Activated effector memory CD4-positive, alpha-beta T cell treated with Interleukin-2 at 50 U/mL for 16 hours (primary cell): ENCODE results near the gene BLOC1S3.
A peak's percentile ranks its signal among the peaks of the same experiment; 100 is the strongest.

Experiments
- DNase-seq: peaks from one replicate; pipeline ENCODE4 v3.0.0-alpha.2; 2020

Gene BLOC1S3

GRCh38 chr19:45162608-45163143, 15.9 kb upstream of the BLOC1S3 start:
- no peak for DNase-seq

- DNase-seq: no peak
Measured at GRCh38 chr19:45163156-45163555, 15.4 kb upstream of the BLOC1S3 start.

- DNase-seq: no peak
Measured at GRCh38 chr19:45163751-45164460, 14.7 kb upstream of the BLOC1S3 start.

- peak; percentile 42 for DNase-seq
Measured at GRCh38 chr19:45164577-45165335, 13.8 kb upstream of the BLOC1S3 start.

GRCh38 chr19:45166723-45167252, 11.8 kb upstream of the BLOC1S3 start:
- no peak for DNase-seq

- no peak for DNase-seq
Measured at GRCh38 chr19:45168767-45169351, 9.7 kb upstream of the BLOC1S3 start.

- no peak for DNase-seq
Measured at GRCh38 chr19:45169602-45170001, 9.0 kb upstream of the BLOC1S3 start.

GRCh38 chr19:45170146-45171106, 8.2 kb upstream of the BLOC1S3 start:
- DNase-seq: no peak

- DNase-seq: peak; percentile 42
Measured at GRCh38 chr19:45171211-45171623, 7.4 kb upstream of the BLOC1S3 start.

GRCh38 chr19:45172173-45172572, 6.4 kb upstream of the BLOC1S3 start:
- DNase-seq: peak; percentile 35

- DNase-seq: no peak
Measured at GRCh38 chr19:45172611-45173208, 5.9 kb upstream of the BLOC1S3 start.

GRCh38 chr19:45173816-45174215, 4.8 kb upstream of the BLOC1S3 start:
- no peak for DNase-seq

- no peak for DNase-seq
Measured at GRCh38 chr19:45175515-45176345, 2.9 kb upstream of the BLOC1S3 start.

- DNase-seq: no peak
Measured at GRCh38 chr19:45177817-45178261, 745 bp upstream of the BLOC1S3 start, which contains the start of gene TRAPPC6A. TRAPPC6A (minus strand) TSS chr19:45178237; CDS start chr19:45178218, 19 bp downstream.

- DNase-seq: peak; percentile 28
Measured at GRCh38 chr19:45179072-45179891, 698 bp downstream of the BLOC1S3 start.

- DNase-seq: no peak
Measured at GRCh38 chr19:45179892-45180370, 1.3 kb downstream of the BLOC1S3 start.

GRCh38 chr19:45180936-45181335, 2.4 kb downstream of the BLOC1S3 start:
- no peak for DNase-seq

- DNase-seq: no peak
Measured at GRCh38 chr19:45182758-45183157, 4.2 kb downstream of the BLOC1S3 start.

GRCh38 chr19:45184115-45184514, 5.5 kb downstream of the BLOC1S3 start:
- DNase-seq: no peak
